GM19372 (cell line): ENCODE results near the gene TINAGL1.

ENCODE experiments used
- ATAC-seq: cut with Tn5 transposase; IDR thresholded peaks from one replicate; pipeline ENCODE4 v1.9.1; 2021; ENCODE audit warnings: mild to moderate bottlenecking, low read depth, moderate library complexity; ENCODE audit not compliant: unreplicated experiment

TINAGL1 gene

GRCh38 chr1:31567956-31568570, 8.3 kb upstream of the TINAGL1 start:
- ATAC-seq = no peak

- ATAC-seq = no peak
Observed at GRCh38 chr1:31568895-31569595, 7.3 kb upstream of the TINAGL1 start.

- no peak for ATAC-seq
Observed at GRCh38 chr1:31569596-31570173, 6.6 kb upstream of the TINAGL1 start.

- no peak for ATAC-seq
Observed at GRCh38 chr1:31570228-31570627, 6.1 kb upstream of the TINAGL1 start.

GRCh38 chr1:31570906-31571305, 5.4 kb upstream of the TINAGL1 start:
- ATAC-seq = no peak

GRCh38 chr1:31571340-31572295, 4.7 kb upstream of the TINAGL1 start:
- no peak for ATAC-seq

- no peak for ATAC-seq
Observed at GRCh38 chr1:31572323-31573104, 3.8 kb upstream of the TINAGL1 start.

GRCh38 chr1:31573261-31573660, 3.1 kb upstream of the TINAGL1 start:
- ATAC-seq = no peak

- no peak for ATAC-seq
Observed at GRCh38 chr1:31574749-31575368, 1.5 kb upstream of the TINAGL1 start.

- ATAC-seq = no peak
Observed at GRCh38 chr1:31575369-31576140, 760 bp upstream of the TINAGL1 start.

GRCh38 chr1:31576743-31577455, 584 bp downstream of the TINAGL1 start:
- no peak for ATAC-seq

- ATAC-seq = no peak
Observed at GRCh38 chr1:31577515-31578192, 1.3 kb downstream of the TINAGL1 start.

GRCh38 chr1:31579374-31579773, 3.1 kb downstream of the TINAGL1 start:
- ATAC-seq = no peak

- no peak for ATAC-seq
Observed at GRCh38 chr1:31580513-31580870, 4.2 kb downstream of the TINAGL1 start.

GRCh38 chr1:31580891-31581603, 4.7 kb downstream of the TINAGL1 start:
- no peak for ATAC-seq

- no peak for ATAC-seq
Observed at GRCh38 chr1:31581821-31582810, 5.8 kb downstream of the TINAGL1 start.
